Esophagus muscularis mucosa (tissue), 4 donors: ENCODE measurements around the gene RDH11. TPM values are rescaled to one million over a fixed set of nuclear protein-coding genes. Genes with fewer than 3 reads are reported as not detected.

ENCODE experiments used
- DNase-seq: peaks from one replicate; pipeline ENCODE4 v3.0.0-alpha.2; 2017; ENCODE audit errors: extremely low spot score
- H3K27ac ChIP-seq, 4 donors: fragments of 200-600 bp; sonication (generic); replicated peaks in 1 of 4; 1 replicate in 3 of 4; 2 replicates in 1 of 4; pipeline ENCODE4 v1.5.1; 2016 to 2019; ENCODE audit warnings: mild to moderate bottlenecking in 1 of 4
- H3K27me3 ChIP-seq, 4 donors: fragments of 200-600 bp; sonication (generic); one replicate each; pipeline versions ENCODE4 v1.5.1 to v1.6.0; 2016 to 2019
- H3K36me3 ChIP-seq, 4 donors: fragments of 200-600 bp; sonication (generic); one replicate each; pipeline ENCODE4 v1.5.1; 2016 to 2019
- H3K4me1 ChIP-seq, 4 donors: fragments of 200-600 bp; sonication (generic); one replicate each; pipeline ENCODE4 v1.5.1; 2016 to 2019
- H3K4me3 ChIP-seq, 4 donors: fragments of 200-600 bp; sonication (generic); 1 replicate in 2 of 4; 2 replicates in 2 of 4; pipeline ENCODE4 v1.5.1; 2016 to 2019; ENCODE audit warnings: mild to moderate bottlenecking in 4 of 4, moderate library complexity in 1 of 4
- H3K9me3 ChIP-seq, 4 donors: fragments of 200-600 bp; sonication (generic); 1 replicate in 3 of 4; 2 replicates in 1 of 4; pipeline ENCODE4 v1.5.1; 2016 to 2019
- CTCF ChIP-seq, 3 experiments: fragments of 200-600 bp in 2 of 3; fragments of 450-650 bp in 1 of 3; sonication (generic) in 2 of 3; IDR thresholded peaks; one replicate each; pipeline ENCODE4 v1.5.1; 2017 to 2019; ENCODE audit warnings: antibody characterized with exemption in 3 of 3, mild to moderate bottlenecking in 2 of 3, moderate library complexity in 1 of 3
- EP300 ChIP-seq: sonication (generic); formaldehyde crosslinking; IDR thresholded peaks from one replicate; pipeline ENCODE4 v1.6.1; 2017; ENCODE audit warnings: antibody characterized with exemption
- POLR2A ChIP-seq: fragments of 450-650 bp; IDR thresholded peaks from one replicate; pipeline ENCODE4 v1.6.1; 2017; ENCODE audit warnings: antibody characterized with exemption, moderate library complexity, mild to moderate bottlenecking, low read depth
- POLR2AphosphoS5 ChIP-seq, 2 donors: sonication (generic); formaldehyde crosslinking; IDR thresholded peaks; one replicate each; pipeline ENCODE4 v1.6.1; 2017; ENCODE audit warnings: antibody characterized with exemption in 2 of 2
- WGBS: methylation state at CpG from one replicate; pipeline ENCODE4 v1.1.5; 2018; 5-methylcytosine and 5-hydroxymethylcytosine counted together
- intact Hi-C: fragments of 100-400 bp; cut with DNase I; formaldehyde crosslinking; loops from one replicate; pipeline ENCODE4 v1.15.1; 2023
- total RNA-seq, 4 donors: library from RNA; depleted of rRNA; stranded (reverse); fragments of >200 nt; gene quantifications; one replicate each; pipeline versions ENCODE4 v1.1.0 to v1.2.1, GENCODE V29; 2016

The RDH11 gene
- total RNA-seq, 4 donors from 2014 or later, result 29.9 to 36.9 (median 33.6) TPM

GRCh38 chr14:67679006-67679405, 16.6 kb downstream of the RDH11 start:
- Histone ChIP-seq H3K4me1 (peaks cover 5 to 7% (median 6%) of the 10 kb centered on the region in 4 donors), H3K27ac (no peak overlapping the region), H3K9me3 (no peaks in the 10 kb centered on the region), H3K27me3 (no peaks in the 10 kb centered on the region), H3K4me3 (no peak overlapping the region), H3K36me3 (peaks cover 6 to 56% (median 24%) of the 10 kb centered on the region in 4 donors)
- no peak for DNase-seq
- WGBS, result 67% methylated on average over 2 of the region's 2 CpGs
- intact Hi-C loops, result no loop called here
- no peak for TF ChIP-seq POLR2AphosphoS5 (IDR thresholded peaks at IDR 0.05)
- no peak for TF ChIP-seq EP300
- TF ChIP-seq POLR2A, result no peak
- no peak for TF ChIP-seq CTCF (IDR thresholded peaks at IDR 0.05)

- TF ChIP-seq POLR2A (no peak), EP300 (no peak), POLR2AphosphoS5 (IDR thresholded peaks at IDR 0.05) (no peak), CTCF (IDR thresholded peaks at IDR 0.05) (no peak)
- intact Hi-C loops, result no loop called here
- H3K27me3 ChIP-seq, result no peaks in the 10 kb centered on the region
- 40% methylated on average over 11 of the region's 16 CpGs for WGBS
- peaks cover 6 to 22% (median 11%) of the 10 kb centered on the region in 4 donors for H3K36me3 ChIP-seq
- peaks cover 30 to 38% (median 35%) of the 10 kb centered on the region in 4 donors for H3K4me1 ChIP-seq
- H3K27ac ChIP-seq, result peak overlapping the region; percentile 93 to 97 (median 96)
- H3K9me3 ChIP-seq, result no peaks in the 10 kb centered on the region
- no peak for DNase-seq
- peak overlapping the region; percentile 73 to 100 (median 94) for H3K4me3 ChIP-seq
These were observed 20.4 kb downstream of the RDH11 start for GRCh38 chr14:67675219-67675582.

GRCh38 chr14:67674480-67675218, 20.9 kb downstream of the RDH11 start, which contains the start of gene VTI1B:
Gene VTI1B (minus strand): TSS chr14:67674632. CDS start chr14:67674489, 143 bp downstream.
- Histone ChIP-seq H3K4me1 (peaks cover 30 to 38% (median 37%) of the 10 kb centered on the region in 4 donors), H3K9me3 (no peaks in the 10 kb centered on the region), H3K27ac (peak within 1 kb of the TSS; percentile 93 to 97 (median 96)), H3K27me3 (no peaks in the 10 kb centered on the region), H3K36me3 (peaks cover 6 to 18% (median 11%) of the 10 kb centered on the region in 4 donors), H3K4me3 (peak within 1 kb of the TSS; percentile 73 to 100 (median 94))
- intact Hi-C loops, result no loop called here
- peak; percentile 56 for TF ChIP-seq POLR2A
- TF ChIP-seq POLR2AphosphoS5 (IDR thresholded peaks at IDR 0.05), result peak; percentile 65 to 85
- TF ChIP-seq CTCF (IDR thresholded peaks at IDR 0.05), result no peak
- no peak for TF ChIP-seq EP300
- WGBS, result 1% methylated on average over 35 of the region's 87 CpGs
- DNase-seq, result no peak

GRCh38 chr14:67674139-67674479, 21.5 kb downstream of the RDH11 start:
- WGBS, result 0% methylated on average over 1 of the region's 25 CpGs
- intact Hi-C loops, result no loop called here

More at GRCh38 chr14:67674139-67674479, 21.5 kb downstream of the RDH11 start:
- Histone ChIP-seq H3K36me3 (peaks cover 6 to 18% (median 11%) of the 10 kb centered on the region in 4 donors), H3K27ac (peak overlapping the region; percentile 93 to 97 (median 96)), H3K9me3 (no peaks in the 10 kb centered on the region), H3K27me3 (no peaks in the 10 kb centered on the region), H3K4me3 (peak overlapping the region; percentile 73 to 100 (median 94)), H3K4me1 (peaks cover 30 to 40% (median 37%) of the 10 kb centered on the region in 4 donors)
- no peak for DNase-seq
- TF ChIP-seq EP300, result no peak
- TF ChIP-seq CTCF (IDR thresholded peaks at IDR 0.05), result peak in 2 of 3 experiments; percentile 24 to 26
- no peak for TF ChIP-seq POLR2A
- no peak for TF ChIP-seq POLR2AphosphoS5 (IDR thresholded peaks at IDR 0.05)
